Measurements from ENCODE around the gene NCOR2. TPM values are rescaled to one million over a fixed set of nuclear protein-coding genes. Genes with fewer than 3 reads are reported as not detected.
A peak's percentile ranks its signal among the peaks of the same experiment; 100 is the strongest.

NCOR2 gene
- total RNA-seq, 1 donor, result 45.2 TPM

GRCh38 chr12:124607681-124608425 lies 40.4 kb upstream of the NCOR2 start:
- Histone ChIP-seq H3K9me3 (ENCODE audit: low read depth, low read length) (no peaks in the 10 kb centered on the region), H3K4me1 (ENCODE audit: insufficient read depth, low read length) (peaks cover 8% of the 10 kb centered on the region), H3K27ac (ENCODE audit: low read depth, low read length) (no peak overlapping the region), H3K36me3 (ENCODE audit: insufficient read depth, low read length) (no peaks in the 10 kb centered on the region), H3K79me2 (ENCODE audit: insufficient read depth, low read length) (no peaks in the 10 kb centered on the region), H2AFZ (ENCODE audit: low read length) (no peak overlapping the region), H4K20me1 (ENCODE audit: insufficient read depth, low read length) (no peaks in the 10 kb centered on the region), H3K4me3 (ENCODE audit: insufficient read depth, low read length) (no peak overlapping the region), H3K4me2 (ENCODE audit: insufficient read depth, low read length) (no peak overlapping the region), H3K27me3 (ENCODE audit: insufficient read depth, low read length) (peaks cover 5% of the 10 kb centered on the region)
- peak; percentile 93 for DNase-seq (ENCODE audit: insufficient read length, low spot score, missing footprints)
- TF ChIP-seq CTCF (IDR thresholded peaks at IDR 0.05; ENCODE audit: extremely low read depth, low read depth, low read length), result no peak

- Histone ChIP-seq H4K20me1 (ENCODE audit: insufficient read depth, low read length) (no peaks in the 10 kb centered on the region), H3K27ac (ENCODE audit: low read depth, low read length) (no peak overlapping the region), H3K4me1 (ENCODE audit: insufficient read depth, low read length) (peaks cover 8% of the 10 kb centered on the region), H2AFZ (ENCODE audit: low read length) (no peak overlapping the region), H3K4me3 (ENCODE audit: insufficient read depth, low read length) (no peak overlapping the region), H3K79me2 (ENCODE audit: insufficient read depth, low read length) (no peaks in the 10 kb centered on the region), H3K27me3 (ENCODE audit: insufficient read depth, low read length) (peaks cover 5% of the 10 kb centered on the region), H3K9me3 (ENCODE audit: low read depth, low read length) (no peaks in the 10 kb centered on the region), H3K4me2 (ENCODE audit: insufficient read depth, low read length) (no peak overlapping the region), H3K36me3 (ENCODE audit: insufficient read depth, low read length) (no peaks in the 10 kb centered on the region)
- peak; percentile 63 for DNase-seq (ENCODE audit: insufficient read length, low spot score, missing footprints)
- no peak for TF ChIP-seq CTCF (IDR thresholded peaks at IDR 0.05; ENCODE audit: extremely low read depth, low read depth, low read length)
Measured at GRCh38 chr12:124605883-124606774, 38.7 kb upstream of the NCOR2 start.

GRCh38 chr12:124605150-124605882 lies 37.9 kb upstream of the NCOR2 start:
- no peak for TF ChIP-seq CTCF (IDR thresholded peaks at IDR 0.05; ENCODE audit: extremely low read depth, low read depth, low read length)
- H3K4me1 ChIP-seq (ENCODE audit: insufficient read depth, low read length), result peaks cover 8% of the 10 kb centered on the region
- H3K36me3 ChIP-seq (ENCODE audit: insufficient read depth, low read length), result no peaks in the 10 kb centered on the region
- H3K4me3 ChIP-seq (ENCODE audit: insufficient read depth, low read length), result no peak overlapping the region
- H3K79me2 ChIP-seq (ENCODE audit: insufficient read depth, low read length), result no peaks in the 10 kb centered on the region
- DNase-seq (ENCODE audit: insufficient read length, low spot score, missing footprints), result peak; percentile 44
- H4K20me1 ChIP-seq (ENCODE audit: insufficient read depth, low read length), result no peaks in the 10 kb centered on the region
- peaks cover 5% of the 10 kb centered on the region for H3K27me3 ChIP-seq (ENCODE audit: insufficient read depth, low read length)
- H2AFZ ChIP-seq (ENCODE audit: low read length), result no peak overlapping the region
- no peak overlapping the region for H3K4me2 ChIP-seq (ENCODE audit: insufficient read depth, low read length)
- no peak overlapping the region for H3K27ac ChIP-seq (ENCODE audit: low read depth, low read length)
- no peaks in the 10 kb centered on the region for H3K9me3 ChIP-seq (ENCODE audit: low read depth, low read length)

All from osteoblast (primary cell).